HK-2 (cell line): ENCODE results near the gene DYRK1B.
"Not testable (repeated sequence)": the region's sequence is repeated elsewhere in the genome, so short reads cannot be mapped to it uniquely, and the experiment has no call there.

Source experiments
- DNase-seq: peaks from one replicate; pipeline ENCODE4 v3.0.0-alpha.2; 2018; ENCODE audit not compliant: unreplicated experiment

Gene DYRK1B

GRCh38 chr19:39833464-39834286, at the start of gene DYRK1B:
Gene DYRK1B (minus strand): TSS chr19:39834162. CDS start chr19:39831867, 2,295 bp downstream.
- DNase-seq = peak; percentile 97

GRCh38 chr19:39882645-39883044, 48.7 kb upstream of the DYRK1B start:
- not testable (repeated sequence) for DNase-seq

- peak; percentile 18 for DNase-seq
Measured at GRCh38 chr19:39881495-39882110, 47.6 kb upstream of the DYRK1B start.

- DNase-seq = not testable (repeated sequence)
Measured at GRCh38 chr19:39880241-39880640, 46.3 kb upstream of the DYRK1B start.

DNA sequence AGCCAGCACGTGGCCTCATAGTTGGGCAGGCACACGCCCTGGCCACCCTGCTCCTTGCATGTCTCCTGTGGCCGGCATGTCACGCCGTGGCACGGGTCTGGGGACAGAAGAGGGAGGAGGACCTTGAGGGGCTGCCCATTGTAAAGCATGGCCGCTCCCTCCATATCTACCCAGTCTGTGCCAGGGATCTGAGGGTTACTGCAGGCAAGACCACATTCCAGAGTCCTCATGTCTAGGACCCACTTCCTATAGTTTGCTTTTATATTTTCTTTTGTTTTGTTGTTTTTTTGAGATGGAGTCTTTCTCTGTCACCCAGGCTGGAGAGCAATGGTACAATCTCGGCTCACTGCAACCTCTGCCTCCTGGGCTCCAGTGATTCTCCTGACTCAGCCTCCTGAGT, 45.8 kb upstream of the DYRK1B start:
- not testable (repeated sequence) for DNase-seq

- DNase-seq = not testable (repeated sequence)
Measured at GRCh38 chr19:39878866-39879265, 44.9 kb upstream of the DYRK1B start.

GRCh38 chr19:39878398-39878797, 44.4 kb upstream of the DYRK1B start:
- DNase-seq = no peak

- DNase-seq = not testable (repeated sequence)
Measured at GRCh38 chr19:39877982-39878381, 44.0 kb upstream of the DYRK1B start.

DNA sequence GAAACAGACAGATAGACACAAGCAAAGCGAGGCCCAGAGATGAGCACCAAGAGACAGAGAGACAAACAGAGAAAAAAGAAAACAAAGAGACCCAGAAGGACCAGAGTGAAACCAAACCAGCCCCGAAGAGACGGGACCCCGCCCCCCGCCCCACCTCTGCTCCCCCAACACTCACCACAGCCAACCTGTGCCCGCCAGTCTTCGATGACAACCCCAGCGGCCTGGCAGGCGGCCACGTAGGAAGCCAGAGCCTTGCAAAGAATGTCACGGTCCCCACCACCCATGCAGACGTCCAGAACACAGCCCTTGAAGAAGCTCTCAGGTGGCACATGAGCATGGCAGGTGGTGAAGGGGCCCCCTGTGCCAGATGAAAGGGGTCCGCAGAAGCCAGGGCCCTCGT, 43.5 kb upstream of the DYRK1B start:
- DNase-seq = not testable (repeated sequence)

DNA sequence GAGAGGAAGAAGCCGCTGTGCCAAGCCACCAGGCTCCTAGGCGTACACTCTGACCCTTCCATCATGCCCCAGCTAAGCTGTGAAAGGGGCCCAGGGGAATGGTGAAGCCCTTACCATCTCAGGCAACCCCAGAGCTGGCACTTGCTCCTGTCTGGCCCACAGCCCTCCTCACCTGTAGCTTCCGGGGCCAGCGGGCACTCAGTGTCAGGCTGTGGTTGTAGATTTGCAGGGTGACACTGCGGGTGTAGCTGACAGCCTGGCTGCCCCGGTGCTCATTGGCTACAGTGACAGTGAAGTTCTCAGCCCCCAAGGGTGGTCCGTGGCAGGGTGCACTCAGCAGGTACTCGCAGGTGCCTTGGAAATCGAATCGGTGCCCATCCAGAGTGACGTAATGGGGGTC, 42.5 kb upstream of the DYRK1B start:
- not testable (repeated sequence) for DNase-seq

DNA sequence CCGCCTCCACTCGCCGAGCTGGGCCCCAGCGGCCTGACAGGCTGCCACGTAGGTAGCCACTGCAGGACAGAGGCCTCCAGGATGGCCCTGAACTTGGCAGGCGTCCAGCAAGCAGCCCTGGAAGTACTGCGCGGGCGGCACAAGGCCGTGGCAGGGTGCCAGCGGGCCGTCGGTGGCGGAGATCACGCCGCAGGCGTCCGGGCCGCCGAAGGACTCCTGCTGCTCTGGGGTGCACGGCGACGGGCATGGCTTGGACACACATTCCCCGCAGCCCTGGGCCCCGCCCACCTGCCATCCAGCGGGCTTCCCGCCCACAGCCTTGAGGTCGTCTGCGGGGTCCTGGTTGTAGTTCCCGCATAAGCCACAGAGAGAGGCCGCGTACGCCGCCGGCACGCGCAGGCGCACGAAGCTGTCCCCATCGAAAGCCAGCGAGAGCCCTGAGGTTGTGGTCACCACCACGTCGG, 41.5 kb upstream of the DYRK1B start:
- not testable (repeated sequence) for DNase-seq

DNA sequence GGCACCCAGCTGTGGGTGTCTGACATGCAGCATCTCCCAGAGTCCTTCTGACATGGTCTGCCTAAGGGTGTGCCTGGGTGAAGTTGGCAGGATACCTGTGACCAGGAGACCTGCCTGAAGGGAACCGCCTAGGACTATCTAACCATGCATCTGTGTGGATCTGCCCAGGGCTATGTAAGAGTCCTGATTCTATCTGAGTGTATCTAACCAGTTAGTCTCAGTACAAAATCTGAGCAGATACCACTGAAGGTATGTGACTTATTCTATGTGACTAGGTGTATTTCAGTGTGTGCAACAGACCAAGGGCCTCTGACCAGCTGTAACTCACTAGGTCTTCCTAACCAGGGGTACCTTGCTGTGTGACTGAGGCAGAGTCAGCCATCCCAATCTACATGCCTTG, 40.4 kb upstream of the DYRK1B start:
- no peak for DNase-seq

- no peak for DNase-seq
Measured at GRCh38 chr19:39873385-39873784, 39.4 kb upstream of the DYRK1B start.

DNA sequence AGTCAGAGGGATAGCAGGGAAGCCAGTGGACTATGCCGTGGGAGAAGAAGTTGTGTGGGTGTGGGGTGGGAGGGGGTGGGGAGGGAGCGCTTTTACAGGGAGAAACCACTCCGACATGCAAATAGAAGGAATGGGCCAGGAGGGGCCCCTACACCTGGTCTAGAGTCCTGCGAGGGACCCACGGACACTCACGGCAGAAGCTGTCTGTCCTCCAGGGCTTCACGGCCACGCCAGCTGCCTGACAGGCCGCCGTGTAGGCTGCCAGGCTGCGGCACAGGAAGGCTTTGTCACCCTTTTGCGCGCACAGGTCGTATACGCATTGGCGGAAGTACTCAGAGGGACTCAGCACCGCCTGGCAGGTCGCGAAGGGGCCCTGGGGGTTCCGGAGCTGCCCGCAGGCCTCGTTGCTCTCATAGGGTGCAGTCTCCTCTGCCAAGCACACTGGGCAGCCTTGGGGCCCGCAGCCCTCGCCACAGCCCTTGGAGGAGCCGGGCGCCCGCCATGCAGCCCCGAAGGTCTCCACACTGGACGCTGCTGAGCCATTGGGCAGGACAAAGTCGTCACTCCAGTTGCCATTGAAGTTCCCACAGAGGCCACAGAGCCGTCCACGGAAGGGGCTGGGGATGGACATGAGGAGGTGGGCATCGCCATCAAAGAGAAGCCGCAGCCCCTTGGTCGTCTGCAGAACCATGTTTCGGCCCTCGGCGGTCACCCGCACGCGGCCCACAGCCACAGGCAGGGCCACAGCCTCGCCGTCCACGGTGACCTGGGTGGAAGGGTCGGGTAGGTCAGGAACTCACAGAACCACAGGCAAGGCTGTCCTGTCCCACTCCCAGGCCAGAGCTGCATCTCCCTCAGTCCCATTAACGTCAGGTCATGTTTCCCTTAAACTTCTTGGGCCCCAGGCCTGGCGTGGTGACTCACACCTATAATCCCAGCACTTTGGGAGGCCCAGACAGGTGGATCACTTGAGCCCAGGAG, 38.2 kb upstream of the DYRK1B start:
- DNase-seq = no peak

- DNase-seq = no peak
Measured at GRCh38 chr19:39871362-39871761, 37.4 kb upstream of the DYRK1B start.

- no peak for DNase-seq
Measured at GRCh38 chr19:39870171-39870971, 36.4 kb upstream of the DYRK1B start.

- DNase-seq = no peak
Measured at GRCh38 chr19:39867952-39868351, 34.0 kb upstream of the DYRK1B start.

DNA sequence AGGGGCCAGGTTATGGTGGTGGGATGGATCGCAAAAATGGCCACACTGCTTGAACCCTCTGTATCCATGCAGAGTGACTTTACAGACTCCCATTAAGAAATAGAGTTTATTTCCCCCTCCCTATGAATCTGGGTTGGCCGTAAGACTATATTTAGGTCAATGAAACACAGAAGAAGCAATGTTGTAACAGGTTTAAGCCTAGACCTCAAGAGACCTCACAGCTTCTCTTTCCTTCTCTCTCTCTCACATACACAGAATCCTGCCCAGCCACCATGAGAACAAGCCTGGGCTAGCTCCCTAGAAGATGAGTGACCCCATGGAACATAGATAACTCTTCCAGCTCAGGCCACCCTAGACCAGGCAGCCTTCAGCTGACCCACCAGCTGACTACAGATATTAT, 33.2 kb upstream of the DYRK1B start:
- no peak for DNase-seq

DNA sequence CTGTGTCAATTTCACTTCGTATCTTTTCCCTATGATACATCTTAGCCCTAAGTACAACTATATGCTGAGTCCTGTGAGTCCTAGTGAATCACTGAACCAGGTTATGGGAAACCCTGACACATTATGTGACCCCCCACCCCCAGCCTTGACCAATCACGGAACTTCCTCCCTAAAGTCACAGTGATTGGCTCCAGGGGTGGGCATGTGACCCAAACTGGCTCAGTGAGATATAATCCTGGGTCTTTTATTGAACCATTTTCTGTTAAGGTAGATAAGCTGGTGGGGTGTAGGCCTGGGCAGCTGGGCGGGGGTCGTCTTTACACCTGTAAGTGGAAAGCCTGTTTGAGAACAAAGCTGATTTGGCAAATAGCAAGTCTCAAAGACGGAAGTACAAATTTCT, 32.0 kb upstream of the DYRK1B start:
- no peak for DNase-seq

DNA sequence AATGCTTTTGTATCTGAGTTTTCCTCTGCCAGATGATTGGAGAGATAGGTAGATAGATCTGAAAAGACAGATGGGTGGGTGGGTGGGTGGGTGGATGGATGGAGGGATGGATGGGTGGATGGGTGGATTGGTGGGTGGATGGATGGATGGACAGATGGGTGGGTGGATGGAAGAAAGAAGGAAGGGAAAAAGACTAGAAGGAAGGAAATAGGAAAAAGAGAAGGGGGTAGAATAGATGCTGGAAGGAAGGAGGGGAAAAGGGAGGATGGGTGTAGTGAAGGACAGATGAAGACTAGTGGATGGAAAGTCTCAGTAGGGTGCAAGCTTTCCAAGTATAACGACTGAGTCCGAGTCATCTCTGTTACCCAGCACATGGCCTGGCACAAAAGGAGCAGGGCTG, 31.2 kb upstream of the DYRK1B start:
- no peak for DNase-seq

GRCh38 chr19:39864118-39864517, 30.2 kb upstream of the DYRK1B start:
- DNase-seq = no peak
